ENCODE data around the gene CASKIN1.

GRCh38 chr16:2170080-2170479, 26.3 kb downstream of the CASKIN1 start:
- no peak for TF ChIP-seq POLR2AphosphoS5 (IDR thresholded peaks at IDR 0.05; ENCODE audit: low read depth, low read length)
- no peak for TF ChIP-seq CTCF (IDR thresholded peaks at IDR 0.05 in 2 of 3, conservative IDR thresholded peaks at IDR 0.05 in 1 of 3; ENCODE audit: borderline replicate concordance in 1 of 3, insufficient read depth in 1 of 3, low read depth in 2 of 3, low read length in 2 of 3)
- no peak for TF ChIP-seq EZH2phosphoT487 (IDR thresholded peaks at IDR 0.05; ENCODE audit: borderline replicate concordance)
- TF ChIP-seq SIN3A (IDR thresholded peaks at IDR 0.05; ENCODE audit: low read depth): no peak
- TF ChIP-seq ZFX (IDR thresholded peaks at IDR 0.05): no peak
- TF ChIP-seq ATF3 (IDR thresholded peaks at IDR 0.05): no peak
- no peak for TF ChIP-seq EZH2 (IDR thresholded peaks at IDR 0.05)
